PC-9 (cell line): ENCODE data around the gene IGF2BP2. TPM values are rescaled to one million over a fixed set of nuclear protein-coding genes. Genes with fewer than 3 reads are reported as not detected.
A peak's percentile ranks its signal among the peaks of the same experiment; 100 is the strongest.
"Not testable (repeated sequence)": the region's sequence is repeated elsewhere in the genome, so short reads cannot be mapped to it uniquely, and the experiment has no call there.

Source experiments
- BruUV-seq: library from RNA; stranded (reverse); fragments of 400-500 nt; replicated peaks from 2 replicates; lab custom pipeline; 2021; lab: Mats Ljungman, UMichigan
- CTCF ChIA-PET: fragments of 300-600 bp; sonication (Branson Sonifier 250); formaldehyde crosslinking; loops from one replicate; lab custom pipeline; 2022; ENCODE audit warnings: antibody characterized with exemption; lab: Charles Lee
- POLR2A ChIA-PET: fragments of 300-600 bp; sonication (Branson Sonifier 250); formaldehyde crosslinking; loops from one replicate; lab custom pipeline; 2022; ENCODE audit warnings: antibody characterized with exemption; ENCODE audit not compliant: unreplicated experiment; lab: Charles Lee
- DNase-seq, 2 experiments: peaks; one replicate each; pipeline versions ENCODE4 v3.0.0 to v3.0.0-alpha.2; 2015 to 2022; ENCODE audit warnings: mixed read lengths in 1 of 2
- H2AFZ ChIP-seq: fragments of 200-600 bp; sonication (generic); 2 replicates; pipeline ENCODE4 v1.8.1; 2017; ENCODE audit warnings: antibody characterized with exemption
- H3F3A ChIP-seq: fragments of 200-600 bp; sonication (generic); 2 replicates; pipeline ENCODE4 v1.8.1; 2017; ENCODE audit warnings: antibody characterized with exemption, mild to moderate bottlenecking, low read depth; ENCODE audit not compliant: insufficient read depth
- H3K27ac ChIP-seq: fragments of 200-600 bp; sonication (generic); 2 replicates; pipeline ENCODE4 v1.6.1; 2016; ENCODE audit warnings: mixed run types
- H3K27me3 ChIP-seq: fragments of 200-600 bp; sonication (generic); 2 replicates; pipeline ENCODE4 v1.6.1; 2016; ENCODE audit warnings: low read depth, mixed run types; ENCODE audit not compliant: insufficient read depth
- H3K36me3 ChIP-seq: fragments of 200-600 bp; sonication (generic); 2 replicates; pipeline ENCODE4 v1.6.1; 2016; ENCODE audit warnings: low read depth, mixed run types
- H3K4me1 ChIP-seq: fragments of 200-600 bp; sonication (generic); replicated peaks from 2 replicates; pipeline ENCODE4 v1.6.1; 2016; ENCODE audit warnings: mixed run types; ENCODE audit not compliant: insufficient read depth
- H3K4me2 ChIP-seq: fragments of 200-600 bp; sonication (generic); 2 replicates; pipeline ENCODE4 v1.6.1; 2017; ENCODE audit warnings: mixed run types
- H3K4me3 ChIP-seq: fragments of 200-600 bp; sonication (generic); 2 replicates; pipeline ENCODE4 v1.6.1; 2016; ENCODE audit warnings: mixed run types
- H3K79me2 ChIP-seq: fragments of 200-600 bp; sonication (generic); 2 replicates; pipeline ENCODE4 v1.6.1; 2017; ENCODE audit warnings: low read depth, mixed run types
- H3K9me2 ChIP-seq: fragments of 200-600 bp; sonication (generic); 2 replicates; pipeline ENCODE4 v1.8.1; 2017; ENCODE audit warnings: mild to moderate bottlenecking; ENCODE audit not compliant: insufficient read depth
- H3K9me3 ChIP-seq: fragments of 200-600 bp; sonication (generic); 2 replicates; pipeline ENCODE4 v1.8.1; 2016; ENCODE audit warnings: low read depth; ENCODE audit not compliant: insufficient read depth
- H4K20me1 ChIP-seq: fragments of 200-600 bp; sonication (generic); 2 replicates; pipeline ENCODE4 v1.8.1; 2017; ENCODE audit not compliant: insufficient read depth
- CTCF ChIP-seq: fragments of 200-600 bp; sonication (generic); conservative IDR thresholded peaks from 2 replicates; pipeline ENCODE4 v1.6.1; 2017; ENCODE audit warnings: mixed run types, antibody characterized with exemption, mild to moderate bottlenecking, moderate library complexity
- EZH2 ChIP-seq: fragments of 200-600 bp; sonication (generic); IDR thresholded peaks from 2 replicates; pipeline ENCODE4 v1.8.0; 2017; ENCODE audit warnings: antibody characterized with exemption, low read depth
- intact Hi-C: fragments of 100-400 bp; cut with micrococcal nuclease; formaldehyde crosslinking; loops from one replicate; pipeline ENCODE4 v1.10.0; 2022; ENCODE audit not compliant: unreplicated experiment
- total RNA-seq: library from RNA; stranded (reverse); gene quantifications from 2 replicates; pipeline ENCODE4 v1.2.3, GENCODE V29; 2021

Gene IGF2BP2
- total RNA-seq, 1 experiment from 2014 or later: 140 TPM

DNA sequence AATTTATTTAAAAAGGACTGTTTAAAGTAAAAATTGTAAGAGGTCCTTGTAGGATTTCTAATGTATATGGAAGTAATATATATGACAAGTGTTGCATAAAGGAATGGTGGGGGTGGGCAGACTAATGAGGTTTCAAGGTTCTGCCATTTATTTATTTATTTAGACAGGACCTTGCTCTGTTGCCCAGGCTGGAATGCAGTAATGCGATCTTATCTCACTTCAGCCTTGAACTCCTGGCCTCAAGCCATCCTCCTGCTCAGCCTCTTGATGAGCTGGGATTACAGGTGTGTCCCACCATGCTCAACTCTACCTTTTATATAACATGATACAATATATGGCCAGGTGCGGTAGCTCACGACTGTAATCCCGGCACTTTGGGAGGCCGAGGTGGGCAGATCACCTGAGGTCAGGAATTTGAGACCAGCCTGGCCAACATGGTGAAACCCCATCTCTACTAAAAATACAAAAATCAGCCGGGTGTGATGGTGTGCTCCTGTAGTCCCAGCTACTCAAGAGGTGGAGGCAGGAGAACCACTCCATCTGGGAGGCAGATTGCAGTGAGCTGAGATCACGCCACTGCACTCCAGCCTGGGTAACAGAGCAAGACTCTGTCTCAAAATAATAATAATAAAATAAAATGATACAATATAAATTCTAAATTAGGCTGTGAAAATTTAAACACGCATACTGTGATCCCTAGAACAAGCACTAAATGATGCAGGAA is 33.8 kb upstream of the IGF2BP2 start:
- Histone ChIP-seq H3K4me3 (no peak overlapping the region), H2AFZ (no peak overlapping the region), H3K4me2 (no peak overlapping the region), H3K9me3 (peaks cover 14% of the 10 kb centered on the region), H3K79me2 (no peaks in the 10 kb centered on the region), H3K4me1 (no peaks in the 10 kb centered on the region), H3F3A (peaks cover 9% of the 10 kb centered on the region; the same call in 1 of the 2 replicates), H3K9me2 (no peaks in the 10 kb centered on the region), H3K27ac (no peak overlapping the region), H3K36me3 (no peaks in the 10 kb centered on the region), H4K20me1 (no peaks in the 10 kb centered on the region), H3K27me3 (no peaks in the 10 kb centered on the region)
- TF ChIP-seq CTCF: no peak
- no peak for TF ChIP-seq EZH2
- BruUV-seq: no TSS peak
- POLR2A ChIA-PET: interaction anchor here (0.5 to 0.7 kb wide), 5 partner anchors 17 to 710 kb away, joined by 3 to 5 read pairs (median 5); no protein-coding TSS in a partner anchor
- CTCF ChIA-PET: interaction anchor here (0.6 to 0.8 kb wide), 2 partner anchors 85 to 1086 kb away, joined by 3 to 9 read pairs; no protein-coding TSS in a partner anchor
- DNase-seq: peak; percentile 37 to 55
- intact Hi-C loops: no loop called here

GRCh38 chr3:185857208-185857607 is 32.4 kb upstream of the IGF2BP2 start:
- Histone ChIP-seq H3K4me2 (no peak overlapping the region), H3K4me3 (no peak overlapping the region), H3K9me3 (peaks cover 14% of the 10 kb centered on the region), H3F3A (peaks cover 9% of the 10 kb centered on the region; the same call in 1 of the 2 replicates), H3K36me3 (no peaks in the 10 kb centered on the region), H3K27me3 (no peaks in the 10 kb centered on the region), H3K4me1 (no peaks in the 10 kb centered on the region), H3K9me2 (no peaks in the 10 kb centered on the region), H3K79me2 (no peaks in the 10 kb centered on the region), H4K20me1 (no peaks in the 10 kb centered on the region), H2AFZ (no peak overlapping the region), H3K27ac (no peak overlapping the region)
- ChIA-PET CTCF (no interaction called here), POLR2A (no interaction called here)
- TF ChIP-seq EZH2 (no peak), CTCF (no peak)
- intact Hi-C loops: no loop called here
- no peak for DNase-seq
- no TSS peak for BruUV-seq

DNA sequence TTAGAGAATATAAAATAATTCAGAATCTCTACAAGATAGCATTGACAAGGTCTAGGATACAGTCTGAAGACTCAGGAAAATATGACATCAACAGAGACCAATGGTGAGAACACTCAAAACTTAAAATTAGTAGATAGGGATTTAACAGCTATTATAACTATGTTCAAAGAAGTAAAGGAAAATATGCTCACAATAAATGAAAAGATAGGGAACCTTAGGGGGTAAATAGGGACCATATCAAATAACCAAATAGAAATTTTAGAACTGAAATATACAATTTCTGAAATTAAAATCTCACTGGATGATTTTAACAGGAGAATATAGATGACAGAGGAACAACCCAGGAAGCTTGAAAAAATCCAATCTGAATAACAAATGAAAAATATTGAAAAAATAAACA is 31.8 kb upstream of the IGF2BP2 start:
- Histone ChIP-seq H3K27me3 (no peaks in the 10 kb centered on the region), H2AFZ (no peak overlapping the region), H3K4me2 (no peak overlapping the region), H3K9me3 (peaks cover 14% of the 10 kb centered on the region), H3K9me2 (no peaks in the 10 kb centered on the region), H3K4me1 (no peaks in the 10 kb centered on the region), H3K4me3 (no peak overlapping the region), H3K79me2 (no peaks in the 10 kb centered on the region), H3F3A (peaks cover 9% of the 10 kb centered on the region; the same call in 1 of the 2 replicates), H4K20me1 (no peaks in the 10 kb centered on the region), H3K36me3 (no peaks in the 10 kb centered on the region), H3K27ac (no peak overlapping the region)
- DNase-seq: no peak
- no TSS peak for BruUV-seq
- POLR2A ChIA-PET: no interaction called here
- intact Hi-C loops: no loop called here
- CTCF ChIA-PET: interaction anchor here (0.6 kb wide), 1 partner anchor 1849 kb away, joined by 4 read pairs; no protein-coding TSS in a partner anchor
- TF ChIP-seq EZH2 (no peak), CTCF (no peak)

DNA sequence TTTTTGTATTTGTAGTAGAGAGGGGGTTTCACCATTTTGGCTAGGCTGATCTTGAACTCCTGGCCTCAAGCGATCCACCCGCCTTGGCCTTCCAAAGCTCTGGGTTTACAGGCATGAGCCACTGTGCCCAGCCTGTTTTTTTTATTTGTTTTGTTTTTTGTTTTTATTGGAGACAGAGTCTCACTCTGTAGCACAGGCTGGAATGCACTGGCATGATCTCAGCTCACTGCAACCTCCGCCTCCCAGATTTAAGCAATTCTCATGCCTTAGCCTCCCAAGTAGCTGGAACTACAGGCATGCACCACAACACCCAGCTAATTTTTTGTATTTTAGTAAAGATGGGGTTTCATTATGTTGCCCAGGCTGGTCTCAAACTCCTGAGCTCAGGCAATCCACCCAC is 28.9 kb upstream of the IGF2BP2 start:
- H3K4me1 ChIP-seq, CTCF ChIA-PET, H3K4me2 ChIP-seq, H3K4me3 ChIP-seq, H3K27ac ChIP-seq, H3K9me2 ChIP-seq, H2AFZ ChIP-seq, H3K36me3 ChIP-seq, BruUV-seq, H3K79me2 ChIP-seq, H4K20me1 ChIP-seq, POLR2A ChIA-PET, intact Hi-C loops, DNase-seq, H3K27me3 ChIP-seq, H3F3A ChIP-seq: not testable (repeated sequence)
- H3K9me3 ChIP-seq: peaks cover 14% of the 10 kb centered on the region
